ENCODE results near the gene SYT3.
A peak's percentile ranks its signal among the peaks of the same experiment; 100 is the strongest.

SYT3 gene

DNA sequence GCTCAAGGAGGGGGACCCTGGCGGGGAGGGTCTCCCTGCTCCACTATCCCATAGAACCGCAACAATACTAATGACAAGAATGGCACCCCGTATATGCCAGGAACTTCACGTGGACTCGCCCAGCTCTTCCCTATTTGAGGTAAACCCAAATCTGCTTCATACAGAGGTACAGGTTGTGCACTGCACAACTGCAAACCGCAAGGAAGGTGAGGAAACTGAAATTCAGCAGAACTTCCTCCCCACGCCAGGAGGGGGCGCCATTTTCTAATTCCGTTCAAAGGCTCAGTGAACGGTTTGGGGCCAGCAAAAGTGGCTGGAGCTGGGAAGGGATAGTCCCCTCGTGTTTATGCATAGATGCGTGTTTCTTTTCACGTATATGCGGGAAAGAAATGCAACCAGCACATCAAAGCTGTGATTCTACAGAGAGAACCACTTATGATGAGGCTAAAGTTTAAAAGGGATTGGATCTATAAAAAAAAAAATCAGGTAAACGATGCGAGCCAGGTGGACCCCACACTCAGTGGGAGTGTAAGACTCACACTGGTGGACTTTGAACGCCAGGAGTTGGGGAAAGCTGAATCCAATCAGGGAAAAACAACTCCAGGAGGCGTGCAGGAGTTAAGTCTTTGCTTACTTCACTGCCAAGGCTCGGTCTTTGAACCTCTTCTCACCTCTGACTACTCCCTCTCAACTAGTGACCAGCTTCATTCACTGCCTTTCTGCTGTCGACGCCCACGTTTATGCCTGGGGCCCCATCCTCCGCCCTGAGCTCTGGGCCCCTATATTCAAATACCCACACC lies 29.8 kb upstream of the SYT3 start:
- Histone ChIP-seq H3K27ac (ENCODE audit: low read depth, low read length) (no peak overlapping the region), H3K4me1 (ENCODE audit: control insufficient read depth, insufficient read depth, low read length) (0 out of 2 replicates have a peak, but pooled peaks cover 3% of the 10 kb centered on the region), H3K4me3 (ENCODE audit: low read depth, low read length) (no peak overlapping the region), H3K9ac (ENCODE audit: low read depth, low read length) (no peak overlapping the region), H3K9me3 (ENCODE audit: control insufficient read depth, insufficient read depth, low read length) (no peaks in the 10 kb centered on the region), H3K27me3 (ENCODE audit: control insufficient read depth, insufficient read depth, low read length) (peaks cover 65% of the 10 kb centered on the region), H3K36me3 (ENCODE audit: control insufficient read depth, insufficient read depth, low read length) (no peaks in the 10 kb centered on the region)

DNA sequence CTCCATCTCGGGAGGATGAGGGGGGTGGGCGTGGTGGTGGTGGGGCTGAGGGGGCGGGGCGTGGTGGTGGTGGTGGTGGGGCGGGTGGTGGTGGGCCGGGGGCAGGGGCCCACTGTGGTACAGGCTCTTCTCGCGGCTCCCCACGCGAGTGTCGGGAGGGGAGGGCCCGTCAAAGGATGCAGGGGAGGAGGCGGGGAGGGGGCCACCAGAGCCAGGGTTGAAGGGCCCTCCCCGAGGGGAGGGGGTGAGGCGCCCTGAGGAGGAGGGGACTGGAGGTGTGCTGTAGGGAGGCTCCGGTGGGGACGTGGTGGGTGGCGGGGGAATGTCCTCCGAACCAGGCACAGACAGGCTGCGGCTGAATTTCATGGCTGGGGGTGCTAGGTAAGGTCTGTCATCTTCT lies 29.2 kb upstream of the SYT3 start:
- H3K9ac ChIP-seq (ENCODE audit: low read depth, low read length): no peak overlapping the region
- no peak overlapping the region for H3K4me3 ChIP-seq (ENCODE audit: low read depth, low read length)
- H3K36me3 ChIP-seq (ENCODE audit: control insufficient read depth, insufficient read depth, low read length): no peaks in the 10 kb centered on the region
- 0 out of 2 replicates have a peak, but pooled peaks cover 3% of the 10 kb centered on the region for H3K4me1 ChIP-seq (ENCODE audit: control insufficient read depth, insufficient read depth, low read length)
- H3K27me3 ChIP-seq (ENCODE audit: control insufficient read depth, insufficient read depth, low read length): peaks cover 62% of the 10 kb centered on the region
- H3K27ac ChIP-seq (ENCODE audit: low read depth, low read length): no peak overlapping the region
- H3K9me3 ChIP-seq (ENCODE audit: control insufficient read depth, insufficient read depth, low read length): no peaks in the 10 kb centered on the region

DNA sequence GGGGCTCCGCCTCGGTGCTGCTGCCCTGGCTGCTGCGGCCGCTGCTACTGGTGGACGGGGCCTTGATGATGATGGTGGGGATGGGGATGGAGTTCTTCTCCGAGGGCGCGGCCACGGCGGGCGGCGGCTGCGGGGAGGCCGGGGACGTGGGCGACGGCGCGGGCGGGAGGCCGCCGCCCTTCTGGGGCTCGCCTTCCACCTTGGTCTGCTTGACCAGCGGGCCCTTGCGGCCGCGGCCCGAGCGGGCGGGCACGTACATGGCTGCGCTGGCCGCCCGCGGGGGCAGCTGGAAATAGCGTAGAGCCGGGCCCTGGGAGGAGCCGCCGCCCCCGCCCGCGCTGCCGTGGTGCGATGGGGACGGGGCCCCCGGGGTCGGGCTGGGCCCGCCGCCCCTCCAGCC lies 28.7 kb upstream of the SYT3 start:
- Histone ChIP-seq H3K36me3 (ENCODE audit: control insufficient read depth, insufficient read depth, low read length) (no peaks in the 10 kb centered on the region), H3K4me3 (ENCODE audit: low read depth, low read length) (peak overlapping the region; percentile 32; the same call in 1 of the 2 replicates), H3K9me3 (ENCODE audit: control insufficient read depth, insufficient read depth, low read length) (no peaks in the 10 kb centered on the region), H3K27me3 (ENCODE audit: control insufficient read depth, insufficient read depth, low read length) (peaks cover 61% of the 10 kb centered on the region), H3K9ac (ENCODE audit: low read depth, low read length) (no peak overlapping the region), H3K27ac (ENCODE audit: low read depth, low read length) (no peak overlapping the region), H3K4me1 (ENCODE audit: control insufficient read depth, insufficient read depth, low read length) (0 out of 2 replicates have a peak, but pooled peaks cover 3% of the 10 kb centered on the region)

DNA sequence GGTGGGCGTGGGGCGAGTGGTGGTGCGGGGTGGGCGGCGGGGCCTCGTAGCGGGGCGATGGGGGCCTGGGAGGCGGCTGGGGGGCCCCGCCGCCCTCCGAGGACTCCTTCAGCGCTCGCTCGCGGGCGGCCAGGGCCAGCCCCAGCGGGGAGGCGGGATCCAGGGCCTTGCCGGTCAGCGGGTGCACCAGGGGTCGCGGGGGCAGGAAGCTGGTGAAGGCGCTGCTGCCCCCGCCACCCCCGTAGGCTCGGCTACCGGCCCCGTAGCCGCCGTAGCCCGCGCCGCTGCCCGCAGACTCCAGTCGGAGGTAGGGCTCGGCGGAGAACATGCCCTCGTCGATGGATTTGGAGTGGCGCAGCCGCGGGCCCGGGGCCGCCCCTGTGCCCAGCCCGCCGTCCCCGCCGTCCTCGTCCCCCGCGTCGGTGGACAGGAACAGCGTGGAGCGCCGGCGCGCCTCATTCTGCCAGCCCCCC lies 28.1 kb upstream of the SYT3 start:
- H3K36me3 ChIP-seq (ENCODE audit: control insufficient read depth, insufficient read depth, low read length): no peaks in the 10 kb centered on the region
- H3K27ac ChIP-seq (ENCODE audit: low read depth, low read length): no peak overlapping the region
- H3K4me3 ChIP-seq (ENCODE audit: low read depth, low read length): no peak overlapping the region; the same call in 1 of the 2 replicates
- no peaks in the 10 kb centered on the region for H3K4me1 ChIP-seq (ENCODE audit: control insufficient read depth, insufficient read depth, low read length)
- no peaks in the 10 kb centered on the region for H3K9me3 ChIP-seq (ENCODE audit: control insufficient read depth, insufficient read depth, low read length)
- H3K27me3 ChIP-seq (ENCODE audit: control insufficient read depth, insufficient read depth, low read length): peaks cover 55% of the 10 kb centered on the region
- H3K9ac ChIP-seq (ENCODE audit: low read depth, low read length): no peak overlapping the region

DNA sequence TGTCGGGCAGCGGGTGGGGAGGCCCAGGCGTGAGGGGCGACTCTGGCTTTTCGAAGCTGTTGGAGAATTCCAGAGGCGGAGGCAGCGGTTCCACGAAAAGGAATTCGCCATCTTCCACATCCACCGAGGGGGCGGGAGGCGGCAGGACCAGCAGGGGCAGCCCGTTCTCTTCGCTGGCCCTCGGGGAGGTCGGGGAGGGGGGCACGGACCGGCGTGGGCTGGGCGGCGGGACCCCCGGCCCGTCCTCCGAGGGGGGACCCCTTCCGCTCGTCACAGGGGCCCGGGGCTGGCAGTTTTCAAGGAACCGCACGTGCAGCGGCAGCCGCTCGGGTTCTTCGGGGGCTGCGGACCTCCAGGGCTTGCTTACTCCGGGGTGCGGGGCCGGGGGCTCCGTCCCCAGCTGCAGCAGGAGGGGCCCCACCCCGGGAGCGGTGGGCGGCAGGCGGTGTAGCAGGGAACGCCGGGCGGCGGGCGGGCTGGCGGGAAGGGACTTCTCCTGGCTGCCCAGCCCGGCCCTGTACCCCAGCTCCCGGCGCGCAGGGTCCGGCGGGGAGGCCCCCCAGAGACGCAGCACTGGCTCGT lies 27.6 kb upstream of the SYT3 start:
- Histone ChIP-seq H3K9ac (ENCODE audit: low read depth, low read length) (no peak overlapping the region), H3K4me3 (ENCODE audit: low read depth, low read length) (no peak overlapping the region), H3K27ac (ENCODE audit: low read depth, low read length) (no peak overlapping the region), H3K27me3 (ENCODE audit: control insufficient read depth, insufficient read depth, low read length) (peaks cover 51% of the 10 kb centered on the region), H3K4me1 (ENCODE audit: control insufficient read depth, insufficient read depth, low read length) (no peaks in the 10 kb centered on the region), H3K36me3 (ENCODE audit: control insufficient read depth, insufficient read depth, low read length) (no peaks in the 10 kb centered on the region), H3K9me3 (ENCODE audit: control insufficient read depth, insufficient read depth, low read length) (no peaks in the 10 kb centered on the region)

DNA sequence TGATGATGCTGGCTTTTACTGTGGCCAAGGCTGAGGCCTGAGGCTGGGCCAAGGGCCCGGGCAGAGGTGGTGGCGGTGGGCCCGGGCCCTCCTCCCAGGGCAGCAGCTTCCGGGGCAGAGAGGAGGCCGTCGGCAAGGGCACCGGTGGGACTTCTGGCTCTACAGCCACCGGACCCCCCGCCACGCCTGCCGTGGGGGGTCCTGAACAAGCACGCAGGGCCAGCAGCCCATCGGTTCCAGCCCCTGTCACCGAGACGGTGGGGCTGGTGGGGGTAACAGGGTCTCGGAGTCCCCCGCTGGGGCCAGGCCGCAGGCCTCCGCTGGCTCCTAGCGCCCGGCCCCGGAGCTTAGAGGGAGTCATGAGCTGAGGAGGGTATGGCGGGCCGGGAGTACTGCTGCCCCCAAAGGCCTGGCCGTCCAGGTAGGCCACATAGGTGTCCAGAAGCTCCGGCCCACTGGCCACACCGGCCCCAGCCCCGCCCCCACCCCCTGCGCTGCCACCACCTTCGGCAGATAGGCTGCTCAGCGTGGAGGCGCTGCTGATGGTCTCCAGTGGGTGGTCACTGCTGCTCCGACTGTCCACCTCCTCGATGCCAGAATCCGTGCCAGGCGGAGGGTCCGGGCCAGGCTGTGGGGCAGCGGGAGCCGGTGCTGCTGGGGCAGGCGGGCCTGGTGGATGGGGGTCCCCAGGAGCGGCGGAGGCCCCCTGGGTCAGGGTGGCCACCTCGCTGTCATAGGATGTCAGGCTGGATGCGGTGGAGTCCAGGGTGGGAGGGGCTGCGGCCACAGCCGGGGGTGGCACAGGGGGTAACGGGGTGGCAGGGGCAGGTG lies 26.9 kb upstream of the SYT3 start:
- H3K9ac ChIP-seq (ENCODE audit: low read depth, low read length): no peak overlapping the region

DNA sequence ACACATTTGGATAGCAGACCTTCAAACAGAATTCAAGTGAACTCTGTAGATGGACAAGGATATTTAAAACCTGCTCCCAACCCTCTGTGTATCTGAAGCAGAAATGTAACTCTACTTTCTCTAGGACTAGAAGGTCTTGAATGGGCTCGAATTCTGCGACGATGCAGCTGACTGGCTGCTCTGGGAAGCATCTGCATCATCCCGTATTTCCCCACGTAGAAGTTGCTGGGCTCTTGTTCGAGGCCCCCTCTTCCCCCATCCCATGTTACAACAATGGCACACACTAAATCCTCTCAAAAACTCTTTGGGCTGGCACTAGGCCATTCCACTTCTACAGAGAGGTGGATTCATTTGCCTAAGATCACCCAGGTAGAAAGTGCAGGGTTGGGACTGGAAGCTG lies 24.5 kb upstream of the SYT3 start:
- Histone ChIP-seq H3K36me3 (ENCODE audit: control insufficient read depth, insufficient read depth, low read length) (no peaks in the 10 kb centered on the region), H3K27me3 (ENCODE audit: control insufficient read depth, insufficient read depth, low read length) (peaks cover 32% of the 10 kb centered on the region), H3K4me3 (ENCODE audit: low read depth, low read length) (no peak overlapping the region), H3K9ac (ENCODE audit: low read depth, low read length) (no peak overlapping the region), H3K9me3 (ENCODE audit: control insufficient read depth, insufficient read depth, low read length) (no peaks in the 10 kb centered on the region), H3K27ac (ENCODE audit: low read depth, low read length) (no peak overlapping the region), H3K4me1 (ENCODE audit: control insufficient read depth, insufficient read depth, low read length) (no peaks in the 10 kb centered on the region)

More for the DNA sequence above, 26.9 kb upstream of the SYT3 start:
- H3K36me3 ChIP-seq (ENCODE audit: control insufficient read depth, insufficient read depth, low read length): no peaks in the 10 kb centered on the region
- H3K27ac ChIP-seq (ENCODE audit: low read depth, low read length): no peak overlapping the region
- H3K4me3 ChIP-seq (ENCODE audit: low read depth, low read length): no peak overlapping the region
- H3K27me3 ChIP-seq (ENCODE audit: control insufficient read depth, insufficient read depth, low read length): peaks cover 46% of the 10 kb centered on the region
- no peaks in the 10 kb centered on the region for H3K4me1 ChIP-seq (ENCODE audit: control insufficient read depth, insufficient read depth, low read length)
- no peaks in the 10 kb centered on the region for H3K9me3 ChIP-seq (ENCODE audit: control insufficient read depth, insufficient read depth, low read length)

DNA sequence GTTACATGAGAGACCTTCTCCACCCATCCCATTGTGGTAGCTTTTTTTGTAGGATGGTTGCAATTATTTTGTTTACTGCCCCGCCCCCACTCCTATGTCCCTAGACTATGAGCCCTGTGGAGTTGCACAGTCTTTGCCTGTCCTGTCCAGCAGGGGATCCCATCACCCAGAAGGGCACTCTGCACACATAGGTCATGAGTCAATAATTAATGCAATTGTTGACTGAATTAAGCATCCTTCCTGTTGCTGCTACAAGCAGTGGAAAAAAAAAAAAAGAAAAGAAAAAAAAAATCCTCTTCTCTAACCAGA lies 23.8 kb upstream of the SYT3 start:
- Histone ChIP-seq H3K36me3 (ENCODE audit: control insufficient read depth, insufficient read depth, low read length) (no peaks in the 10 kb centered on the region), H3K4me3 (ENCODE audit: low read depth, low read length) (no peak overlapping the region), H3K9me3 (ENCODE audit: control insufficient read depth, insufficient read depth, low read length) (no peaks in the 10 kb centered on the region), H3K9ac (ENCODE audit: low read depth, low read length) (no peak overlapping the region), H3K27me3 (ENCODE audit: control insufficient read depth, insufficient read depth, low read length) (peaks cover 26% of the 10 kb centered on the region), H3K27ac (ENCODE audit: low read depth, low read length) (no peak overlapping the region), H3K4me1 (ENCODE audit: control insufficient read depth, insufficient read depth, low read length) (no peaks in the 10 kb centered on the region)

DNA sequence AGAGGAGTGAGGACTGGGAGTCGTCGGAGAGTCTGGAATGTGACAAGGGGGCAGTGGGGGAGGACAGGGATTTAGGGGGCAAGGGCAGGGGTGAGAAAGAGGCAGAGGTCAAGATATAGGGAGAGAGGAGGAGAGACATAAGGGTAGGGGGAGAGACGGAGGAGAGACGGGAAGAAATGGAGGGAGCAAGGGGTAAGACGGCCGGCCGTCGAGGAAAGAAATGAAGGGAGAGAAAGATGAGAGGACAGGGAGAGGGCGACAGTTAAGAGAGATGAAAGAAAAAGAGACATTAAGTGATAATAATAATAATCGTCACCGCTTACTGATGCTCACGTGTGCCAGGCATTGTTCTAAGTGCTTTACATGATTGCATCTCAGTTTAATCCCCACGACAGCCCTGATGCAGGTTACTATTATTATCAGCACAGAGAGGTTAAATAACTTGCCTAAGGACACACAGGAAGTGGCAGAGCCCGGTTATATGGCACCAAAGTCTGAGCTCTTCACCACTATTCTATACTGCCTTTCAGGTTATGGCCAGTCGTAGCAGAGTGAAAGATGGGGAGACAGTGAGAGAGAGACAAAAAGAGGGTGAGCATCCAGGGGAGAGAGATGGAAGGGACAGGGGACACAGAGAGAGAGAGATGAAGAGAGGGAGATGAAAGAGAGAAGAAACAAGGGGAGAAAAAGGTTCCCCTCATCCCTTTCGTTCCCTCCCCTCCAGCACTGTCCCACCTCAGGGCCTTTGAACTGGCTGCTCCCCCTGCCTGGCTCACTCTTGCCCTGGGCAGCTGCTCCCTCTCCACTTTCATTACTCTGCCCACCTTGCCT lies 23.2 kb upstream of the SYT3 start:
- Histone ChIP-seq H3K36me3 (ENCODE audit: control insufficient read depth, insufficient read depth, low read length) (no peaks in the 10 kb centered on the region), H3K27ac (ENCODE audit: low read depth, low read length) (no peak overlapping the region), H3K27me3 (ENCODE audit: control insufficient read depth, insufficient read depth, low read length) (peaks cover 20% of the 10 kb centered on the region), H3K4me1 (ENCODE audit: control insufficient read depth, insufficient read depth, low read length) (no peaks in the 10 kb centered on the region), H3K4me3 (ENCODE audit: low read depth, low read length) (no peak overlapping the region), H3K9me3 (ENCODE audit: control insufficient read depth, insufficient read depth, low read length) (no peaks in the 10 kb centered on the region), H3K9ac (ENCODE audit: low read depth, low read length) (no peak overlapping the region)

DNA sequence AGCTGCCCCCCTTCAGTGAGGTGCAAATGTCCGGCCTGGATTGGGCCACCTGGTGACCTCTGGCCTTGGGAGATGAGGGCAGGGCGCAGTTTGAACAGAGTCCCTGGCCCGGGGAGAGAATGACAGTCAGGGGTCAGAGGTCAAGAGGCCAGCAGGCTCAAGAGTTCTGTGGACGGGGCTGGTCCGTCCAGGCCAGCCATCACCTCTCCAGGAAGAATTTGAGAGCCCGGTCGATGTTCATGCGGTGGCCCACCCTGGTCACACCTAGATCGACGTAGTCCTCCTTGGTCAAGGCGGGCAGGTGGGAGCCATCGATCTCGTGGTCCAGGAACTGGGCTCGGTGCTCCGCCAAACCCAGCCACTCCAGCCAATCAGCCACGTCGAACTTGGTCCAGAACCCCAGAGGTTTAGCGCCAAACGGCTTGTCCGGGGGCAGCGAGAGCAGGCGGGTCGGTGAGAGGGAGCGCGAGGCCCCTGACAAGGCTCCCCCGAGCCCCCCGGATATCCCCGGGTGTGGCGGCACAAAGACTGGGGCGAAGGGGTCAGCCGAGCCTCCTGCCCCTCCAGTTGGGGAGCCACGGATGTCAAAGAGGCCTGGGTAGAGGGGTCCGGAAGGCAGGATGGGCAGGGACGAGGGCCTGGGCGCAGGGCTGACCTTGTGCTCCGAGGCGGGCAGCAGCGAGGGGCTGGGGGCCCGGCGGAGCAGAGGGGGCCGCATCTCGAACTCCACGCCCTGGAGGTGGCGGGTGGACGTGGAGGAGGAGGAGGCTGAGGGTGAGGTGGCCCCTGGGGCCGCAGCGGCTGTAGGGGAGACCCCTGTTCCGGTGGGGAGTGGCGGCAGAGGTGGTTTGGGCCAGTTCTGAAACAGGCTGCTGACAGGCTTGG lies 22.3 kb upstream of the SYT3 start:
- no peak overlapping the region for H3K9ac ChIP-seq (ENCODE audit: low read depth, low read length)
- no peak overlapping the region for H3K27ac ChIP-seq (ENCODE audit: low read depth, low read length)
- peaks cover 11% of the 10 kb centered on the region for H3K27me3 ChIP-seq (ENCODE audit: control insufficient read depth, insufficient read depth, low read length)

More for the DNA sequence above, 22.3 kb upstream of the SYT3 start:
- no peaks in the 10 kb centered on the region for H3K9me3 ChIP-seq (ENCODE audit: control insufficient read depth, insufficient read depth, low read length)
- no peaks in the 10 kb centered on the region for H3K36me3 ChIP-seq (ENCODE audit: control insufficient read depth, insufficient read depth, low read length)
- no peak overlapping the region for H3K4me3 ChIP-seq (ENCODE audit: low read depth, low read length)
- peaks cover 5% of the 10 kb centered on the region; the same call in 1 of the 2 replicates for H3K4me1 ChIP-seq (ENCODE audit: control insufficient read depth, insufficient read depth, low read length)
